Fibroblast of lung (primary cell): Measurements from ENCODE around the gene IGSF23.

Source experiments
- EZH2 ChIP-seq: IDR thresholded peaks from 2 replicates; pipeline ENCODE4 v1.5.1; 2012; ENCODE audit warnings: low read length, control low read depth, mild to moderate bottlenecking; ENCODE audit errors: missing control alignments
- TF ChIP-seq, protein P1 (sequence below), 2 donors: IDR thresholded peaks in 1 of 2; conservative IDR thresholded peaks in 1 of 2; 1 replicate in 1 of 2; 2 replicates in 1 of 2; pipeline ENCODE4 v1.5.1; 2011 to 2012; ENCODE audit warnings: low read length in 2 of 2, control low read depth in 1 of 2, inconsistent platforms in 1 of 2, low read depth in 1 of 2, mild to moderate bottlenecking in 1 of 2

DNA sequence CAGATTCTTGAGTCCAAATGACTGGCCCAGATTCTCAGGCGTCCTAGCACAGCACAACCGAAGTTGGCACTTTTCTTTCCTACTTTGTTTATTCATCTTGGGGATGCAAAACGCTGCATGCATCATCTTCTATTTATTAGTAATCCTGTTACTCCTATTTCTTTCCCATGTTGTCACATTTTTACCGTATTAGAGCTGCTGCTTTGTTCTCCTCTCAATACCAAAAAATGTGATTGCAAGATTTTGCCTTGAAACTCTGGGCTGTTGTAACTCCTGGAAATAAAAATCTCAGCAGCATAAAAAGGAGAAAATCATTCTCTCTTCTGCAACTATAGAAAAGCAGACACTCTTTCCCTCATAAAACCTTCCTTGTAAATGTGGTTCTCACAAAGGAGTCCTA lies 12.9 kb upstream of the IGSF23 start:
- TF ChIP-seq, protein P1, sequence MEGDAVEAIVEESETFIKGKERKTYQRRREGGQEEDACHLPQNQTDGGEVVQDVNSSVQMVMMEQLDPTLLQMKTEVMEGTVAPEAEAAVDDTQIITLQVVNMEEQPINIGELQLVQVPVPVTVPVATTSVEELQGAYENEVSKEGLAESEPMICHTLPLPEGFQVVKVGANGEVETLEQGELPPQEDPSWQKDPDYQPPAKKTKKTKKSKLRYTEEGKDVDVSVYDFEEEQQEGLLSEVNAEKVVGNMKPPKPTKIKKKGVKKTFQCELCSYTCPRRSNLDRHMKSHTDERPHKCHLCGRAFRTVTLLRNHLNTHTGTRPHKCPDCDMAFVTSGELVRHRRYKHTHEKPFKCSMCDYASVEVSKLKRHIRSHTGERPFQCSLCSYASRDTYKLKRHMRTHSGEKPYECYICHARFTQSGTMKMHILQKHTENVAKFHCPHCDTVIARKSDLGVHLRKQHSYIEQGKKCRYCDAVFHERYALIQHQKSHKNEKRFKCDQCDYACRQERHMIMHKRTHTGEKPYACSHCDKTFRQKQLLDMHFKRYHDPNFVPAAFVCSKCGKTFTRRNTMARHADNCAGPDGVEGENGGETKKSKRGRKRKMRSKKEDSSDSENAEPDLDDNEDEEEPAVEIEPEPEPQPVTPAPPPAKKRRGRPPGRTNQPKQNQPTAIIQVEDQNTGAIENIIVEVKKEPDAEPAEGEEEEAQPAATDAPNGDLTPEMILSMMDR (conservative IDR thresholded peaks at IDR 0.05 in 1 of 2, IDR thresholded peaks at IDR 0.05 in 1 of 2; ENCODE audit: low read depth in 1 of 2, low read length in 2 of 2): no peak
- no peak for TF ChIP-seq EZH2
